ENCODE data around the gene IFNK.

- TF ChIP-seq RFX5 (IDR thresholded peaks at IDR 0.05), result no peak
- TF ChIP-seq, protein P1, sequence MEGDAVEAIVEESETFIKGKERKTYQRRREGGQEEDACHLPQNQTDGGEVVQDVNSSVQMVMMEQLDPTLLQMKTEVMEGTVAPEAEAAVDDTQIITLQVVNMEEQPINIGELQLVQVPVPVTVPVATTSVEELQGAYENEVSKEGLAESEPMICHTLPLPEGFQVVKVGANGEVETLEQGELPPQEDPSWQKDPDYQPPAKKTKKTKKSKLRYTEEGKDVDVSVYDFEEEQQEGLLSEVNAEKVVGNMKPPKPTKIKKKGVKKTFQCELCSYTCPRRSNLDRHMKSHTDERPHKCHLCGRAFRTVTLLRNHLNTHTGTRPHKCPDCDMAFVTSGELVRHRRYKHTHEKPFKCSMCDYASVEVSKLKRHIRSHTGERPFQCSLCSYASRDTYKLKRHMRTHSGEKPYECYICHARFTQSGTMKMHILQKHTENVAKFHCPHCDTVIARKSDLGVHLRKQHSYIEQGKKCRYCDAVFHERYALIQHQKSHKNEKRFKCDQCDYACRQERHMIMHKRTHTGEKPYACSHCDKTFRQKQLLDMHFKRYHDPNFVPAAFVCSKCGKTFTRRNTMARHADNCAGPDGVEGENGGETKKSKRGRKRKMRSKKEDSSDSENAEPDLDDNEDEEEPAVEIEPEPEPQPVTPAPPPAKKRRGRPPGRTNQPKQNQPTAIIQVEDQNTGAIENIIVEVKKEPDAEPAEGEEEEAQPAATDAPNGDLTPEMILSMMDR (IDR thresholded peaks at IDR 0.05), result no peak
- no peak for TF ChIP-seq NPAS2 (CRISPR knock-in tag; IDR thresholded peaks at IDR 0.05; ENCODE audit: borderline replicate concordance)
- no peak for TF ChIP-seq JUN (IDR thresholded peaks at IDR 0.05)
- TF ChIP-seq POLR2A (IDR thresholded peaks at IDR 0.05; ENCODE audit: low read length), result no peak
- TF ChIP-seq MAX (IDR thresholded peaks at IDR 0.05), result no peak
- no peak for TF ChIP-seq CHD2 (IDR thresholded peaks at IDR 0.05; ENCODE audit: low read length, partially characterized antibody)
- no peak for TF ChIP-seq RAD21 (conservative IDR thresholded peaks at IDR 0.05 in 1 of 2, IDR thresholded peaks at IDR 0.05 in 1 of 2)
- no peak for TF ChIP-seq ZC3H11A (IDR thresholded peaks at IDR 0.05)
- no peak for TF ChIP-seq JUNB (IDR thresholded peaks at IDR 0.05)
Observed at GRCh38 chr9:27540502-27540901, 16.4 kb downstream of the IFNK start.
